ENCODE results near the gene NDUFA5.

NDUFA5 gene

DNA sequence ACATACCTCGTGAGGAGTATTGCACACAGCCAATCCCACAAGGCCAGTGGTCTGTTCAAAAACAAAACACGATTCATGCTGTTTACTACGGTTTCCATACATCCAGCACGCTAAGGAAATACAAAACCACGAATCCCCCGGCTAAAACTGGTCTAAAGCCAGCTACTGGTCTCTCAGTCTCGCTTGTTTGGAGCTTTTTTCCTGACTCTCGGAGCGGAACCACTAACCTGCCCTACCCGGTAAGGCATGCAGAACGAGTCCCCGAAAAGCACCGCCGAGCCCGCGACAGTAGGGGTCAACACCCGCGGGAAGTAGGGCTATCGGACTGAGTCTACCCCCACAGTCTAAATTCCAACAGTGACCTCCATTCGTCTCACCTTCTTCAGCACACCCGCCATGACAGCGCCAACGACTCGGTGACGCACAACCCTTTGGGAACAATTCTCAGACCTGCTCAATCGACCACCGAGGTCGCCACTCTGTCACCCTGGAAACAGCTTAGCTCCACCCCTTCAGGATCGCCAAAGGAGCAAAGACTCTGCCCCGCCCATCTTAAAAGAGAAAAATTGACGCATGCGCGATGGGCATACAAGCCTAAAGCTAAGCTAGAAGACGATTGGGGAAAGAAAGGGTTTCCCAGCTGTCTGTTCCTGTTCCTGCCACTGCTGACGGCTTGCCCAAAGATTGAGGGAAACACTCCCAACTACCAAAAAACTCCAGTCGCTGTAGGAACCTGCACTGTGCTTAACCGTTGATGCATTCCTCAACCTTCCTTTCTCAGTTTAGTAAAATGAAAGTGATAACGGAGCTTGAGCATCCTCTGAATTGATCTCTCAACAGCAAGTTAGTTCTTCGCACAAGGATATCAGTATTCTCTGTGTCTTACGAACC, at the start of gene NDUFA5:
Gene NDUFA5 (minus strand): TSS at position 421 of the 891 bp plus-strand sequence. CDS start 23 bp downstream, at position 398.
- peak; percentile 99 for DNase-seq (ENCODE audit: low spot score)

DNA sequence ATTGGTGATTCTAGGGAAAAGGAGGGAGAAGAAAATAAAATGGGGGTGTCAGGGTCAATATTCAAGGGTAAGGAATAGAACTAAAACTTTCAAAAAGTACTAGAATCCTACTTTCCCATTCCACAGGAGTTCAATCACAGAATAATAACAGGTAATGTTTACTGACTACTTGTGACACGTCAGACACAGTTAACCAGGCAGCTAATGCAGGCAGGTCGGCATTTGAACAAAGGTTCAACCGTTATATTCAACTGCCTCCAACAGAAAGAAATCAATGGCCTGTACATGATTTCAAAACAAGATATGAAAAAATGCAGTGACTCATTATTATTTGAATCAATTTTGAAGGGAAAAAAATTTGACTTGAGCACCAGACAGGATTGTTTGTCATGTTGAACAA, 47.1 kb upstream of the NDUFA5 start:
- DNase-seq (ENCODE audit: low spot score), result no peak

DNA sequence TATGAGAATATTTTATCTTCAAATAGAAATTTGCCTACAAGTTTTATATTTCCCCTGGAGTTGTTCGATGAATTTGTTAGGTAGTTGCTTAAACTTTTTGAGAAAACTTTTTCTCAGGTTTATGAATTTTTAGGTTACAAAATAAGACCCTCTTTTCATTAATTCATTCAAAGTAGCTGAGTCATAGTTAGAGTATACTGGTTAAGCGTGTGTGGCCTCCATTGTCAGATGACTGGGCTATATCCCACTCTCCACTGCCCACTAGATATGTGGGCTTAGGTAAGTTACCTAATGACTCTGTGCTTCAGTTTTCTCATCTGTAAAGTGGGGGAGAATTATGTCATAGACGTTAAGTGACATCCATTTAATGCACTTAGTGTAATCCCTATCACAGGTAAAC, 45.0 kb upstream of the NDUFA5 start:
- DNase-seq (ENCODE audit: low spot score), result no peak

DNA sequence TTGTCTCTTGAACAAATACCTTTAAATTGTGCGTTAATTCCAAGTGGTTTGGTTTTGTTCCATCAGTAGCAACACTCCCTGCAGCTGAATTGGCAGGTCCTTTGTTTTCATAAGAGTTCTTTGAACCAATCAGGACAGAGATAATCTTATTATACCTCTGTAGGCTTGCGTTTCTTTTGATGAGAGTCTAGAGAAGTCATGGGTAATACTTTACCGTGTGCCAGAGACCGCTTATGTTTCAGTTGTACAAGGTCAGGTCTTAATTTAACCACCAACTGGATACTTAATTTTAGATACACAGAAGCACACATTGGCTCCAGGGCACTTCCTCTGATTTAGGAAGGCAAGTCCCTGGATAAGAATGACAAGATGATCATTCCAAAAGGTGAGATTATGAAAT, 43.9 kb upstream of the NDUFA5 start, which contains the start of gene ASB15:
Gene ASB15 (plus strand): TSS at position 292 of the 400 bp plus-strand sequence. CDS start 12,682 bp downstream, outside the sequence.
- no peak for DNase-seq (ENCODE audit: low spot score)

DNA sequence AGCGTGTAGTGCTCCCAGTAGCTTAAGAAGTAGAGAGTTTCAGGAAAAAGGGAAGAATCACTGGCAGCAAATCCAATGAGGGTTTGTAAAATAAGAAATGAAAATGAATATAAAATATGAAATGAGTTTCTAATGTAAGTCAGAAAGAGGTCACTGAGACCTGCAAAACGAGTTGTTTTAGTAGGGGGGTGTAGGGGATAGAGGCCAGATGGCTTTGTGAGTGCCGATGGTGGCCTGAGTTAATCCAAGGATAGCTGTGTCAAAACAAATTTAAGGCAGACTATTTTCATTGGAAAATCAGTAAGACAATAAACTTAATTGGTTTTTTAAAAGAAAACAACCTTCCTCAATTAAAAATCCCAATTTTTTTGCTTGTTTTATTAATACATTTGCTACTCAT, 43.3 kb upstream of the NDUFA5 start:
- DNase-seq (ENCODE audit: low spot score), result no peak

DNA sequence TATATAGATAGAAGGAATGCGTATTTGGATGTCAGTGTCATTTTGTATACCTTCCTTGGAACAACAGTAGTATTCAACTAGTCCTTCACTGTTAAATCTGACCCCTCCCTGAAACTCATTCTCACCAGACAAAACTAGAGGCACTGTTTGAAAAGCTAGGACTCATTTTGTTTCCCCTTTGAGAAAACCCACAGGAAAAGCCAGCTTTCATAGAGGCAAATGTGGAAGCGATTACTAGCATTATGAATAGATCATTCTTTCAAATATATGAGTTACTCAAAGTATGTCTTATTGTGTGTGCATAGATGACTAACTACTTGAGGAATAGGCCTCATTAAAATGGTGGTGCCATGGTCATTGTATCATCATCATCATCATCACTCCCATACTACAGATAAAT, 42.1 kb upstream of the NDUFA5 start:
- no peak for DNase-seq (ENCODE audit: low spot score)

DNA sequence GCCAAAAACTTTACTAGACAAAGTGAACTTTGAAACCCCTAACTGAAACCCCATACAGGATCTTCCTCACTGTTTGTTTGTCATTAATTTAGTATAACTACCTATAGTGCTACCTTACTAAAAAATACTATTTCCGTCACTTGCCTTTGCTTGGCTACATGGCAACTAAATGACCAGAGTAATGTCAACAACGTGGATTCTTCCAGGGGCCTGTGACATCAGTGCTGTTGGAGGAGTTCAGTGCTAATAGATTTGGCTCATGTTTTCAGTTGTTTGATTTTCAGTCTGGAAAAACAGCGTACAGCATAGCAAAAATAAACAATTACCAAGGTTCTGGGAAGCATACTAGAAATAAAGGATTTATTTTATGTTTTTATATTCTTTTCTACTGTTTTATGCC, 41.0 kb upstream of the NDUFA5 start:
- no peak for DNase-seq (ENCODE audit: low spot score)

DNA sequence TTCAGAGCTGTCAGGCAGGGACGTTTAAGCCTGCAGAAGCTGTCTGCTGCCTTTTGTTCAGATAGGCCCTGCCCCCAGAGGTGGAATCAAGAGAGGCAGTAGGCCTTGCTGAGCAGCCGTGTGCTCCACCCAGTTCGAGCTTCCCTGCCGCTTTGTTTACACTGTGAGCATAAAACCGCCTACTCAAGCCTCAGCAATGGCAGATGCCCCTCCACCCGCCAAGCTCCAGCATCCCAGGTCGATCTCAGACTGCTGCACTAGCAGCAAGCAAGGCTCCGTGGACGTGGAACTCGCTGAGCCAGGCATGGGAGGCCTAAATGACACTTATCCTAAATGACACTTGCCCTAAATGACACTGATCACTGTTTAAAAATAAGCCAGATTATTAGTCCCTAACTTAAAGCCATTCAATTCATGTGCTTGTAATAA, 37.2 kb upstream of the NDUFA5 start:
- DNase-seq (ENCODE audit: low spot score), result no peak

DNA sequence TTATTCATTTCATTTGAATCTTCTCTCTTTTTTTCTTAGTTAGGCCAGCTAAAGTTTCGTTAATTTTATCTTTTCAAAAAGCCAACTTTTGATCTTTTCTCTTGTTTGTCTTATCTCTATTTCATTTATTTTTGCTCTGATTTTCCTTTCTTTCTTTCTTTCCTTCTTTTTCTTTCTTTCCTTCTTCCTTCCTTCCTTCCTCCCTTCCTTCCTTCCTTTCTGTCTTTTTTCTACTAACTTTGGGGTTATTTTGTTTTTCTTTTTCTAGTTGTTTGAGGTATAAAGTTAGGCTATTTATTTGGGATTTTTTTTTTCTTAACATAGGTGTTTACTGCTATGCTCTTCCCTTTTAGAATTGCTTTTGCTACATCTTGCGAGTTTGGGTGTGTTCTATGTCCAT, 30.8 kb upstream of the NDUFA5 start:
- no peak for DNase-seq (ENCODE audit: low spot score)

DNA sequence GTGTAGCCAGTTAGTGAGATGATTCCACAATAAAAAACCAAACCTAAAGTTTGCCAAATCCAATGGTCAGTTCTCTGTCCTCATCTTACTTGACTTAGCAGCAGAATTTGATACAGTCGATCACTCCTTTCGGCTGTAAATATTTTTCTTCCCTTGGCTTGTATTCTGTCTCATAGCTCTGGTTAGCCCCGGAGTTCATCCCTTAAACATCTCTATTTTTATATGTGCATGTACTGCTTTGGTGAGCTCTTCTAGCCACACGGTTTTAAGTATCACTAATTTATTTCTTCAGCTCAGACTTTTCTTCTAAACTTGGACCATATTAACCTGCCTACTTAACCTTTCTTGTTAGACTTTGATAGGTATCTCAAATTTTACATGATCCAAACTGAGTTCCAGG, 26.2 kb upstream of the NDUFA5 start:
- DNase-seq (ENCODE audit: low spot score), result no peak

DNA sequence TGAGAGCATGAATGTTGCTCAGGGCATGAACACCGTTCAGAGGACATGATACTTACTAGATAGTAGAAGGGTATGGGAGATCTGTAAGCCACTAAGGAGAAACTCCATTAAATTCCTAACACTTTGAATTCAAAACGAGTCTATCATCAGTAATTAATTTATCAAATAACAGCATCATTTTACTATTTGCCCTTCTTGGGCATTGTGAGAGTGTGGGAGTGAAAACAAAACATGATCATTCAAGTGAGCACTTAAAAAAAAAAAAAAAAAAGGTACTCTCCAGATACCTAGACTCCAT, 23.5 kb upstream of the NDUFA5 start:
- no peak for DNase-seq (ENCODE audit: low spot score)

DNA sequence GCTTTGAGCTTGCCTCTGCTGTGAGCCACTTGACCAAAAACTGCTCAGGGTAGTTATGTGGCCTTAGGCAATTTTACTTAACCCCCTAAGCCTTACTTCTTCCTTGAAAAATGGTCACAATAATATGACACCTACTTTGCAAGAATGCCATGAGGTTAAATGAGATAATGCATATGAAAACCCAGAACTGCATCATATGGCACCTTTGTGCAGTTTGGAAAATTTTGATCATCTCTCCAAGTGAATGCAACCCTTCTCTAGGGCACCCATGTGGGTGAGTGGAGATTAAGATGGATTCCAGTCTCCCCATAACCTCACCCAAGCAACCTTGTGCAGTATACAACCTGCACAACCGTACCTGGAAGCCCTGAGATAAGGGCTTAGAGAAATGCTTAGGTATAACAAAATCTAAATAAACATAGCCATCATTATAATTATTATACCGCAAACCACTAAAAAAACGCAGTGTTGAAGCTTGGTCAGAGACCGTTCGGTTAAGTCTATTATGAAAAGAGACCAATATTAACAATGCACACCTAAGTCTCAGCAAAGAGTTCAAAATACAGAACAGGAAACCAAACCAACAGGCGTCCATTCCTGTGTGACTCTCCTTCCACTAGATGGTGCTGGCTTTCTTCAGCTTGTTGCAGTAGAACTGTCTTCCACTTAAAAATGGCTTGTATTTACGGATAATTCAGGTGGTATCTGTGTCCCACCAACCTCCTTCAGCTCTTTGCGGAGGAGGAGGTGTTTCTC, 23.0 kb upstream of the NDUFA5 start:
- DNase-seq (ENCODE audit: low spot score), result no peak

DNA sequence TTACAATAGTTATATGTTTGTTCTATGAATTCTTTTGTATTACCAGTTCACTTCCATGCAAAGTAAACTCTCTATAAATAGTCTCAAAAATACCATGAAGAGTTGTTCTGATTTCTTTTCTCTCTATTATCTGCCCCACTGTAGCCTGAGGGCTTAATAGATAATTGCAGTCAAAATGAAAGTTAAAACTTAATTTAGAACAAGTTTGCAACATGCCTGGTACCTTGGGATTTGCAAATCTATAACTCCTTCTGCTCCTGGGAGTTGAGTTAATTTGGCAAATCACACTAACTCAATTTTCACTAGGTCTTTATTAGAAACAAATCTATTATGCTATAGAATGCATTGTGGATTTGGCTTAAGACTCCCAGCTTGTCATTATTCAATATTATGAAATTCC, 21.8 kb upstream of the NDUFA5 start:
- no peak for DNase-seq (ENCODE audit: low spot score)

DNA sequence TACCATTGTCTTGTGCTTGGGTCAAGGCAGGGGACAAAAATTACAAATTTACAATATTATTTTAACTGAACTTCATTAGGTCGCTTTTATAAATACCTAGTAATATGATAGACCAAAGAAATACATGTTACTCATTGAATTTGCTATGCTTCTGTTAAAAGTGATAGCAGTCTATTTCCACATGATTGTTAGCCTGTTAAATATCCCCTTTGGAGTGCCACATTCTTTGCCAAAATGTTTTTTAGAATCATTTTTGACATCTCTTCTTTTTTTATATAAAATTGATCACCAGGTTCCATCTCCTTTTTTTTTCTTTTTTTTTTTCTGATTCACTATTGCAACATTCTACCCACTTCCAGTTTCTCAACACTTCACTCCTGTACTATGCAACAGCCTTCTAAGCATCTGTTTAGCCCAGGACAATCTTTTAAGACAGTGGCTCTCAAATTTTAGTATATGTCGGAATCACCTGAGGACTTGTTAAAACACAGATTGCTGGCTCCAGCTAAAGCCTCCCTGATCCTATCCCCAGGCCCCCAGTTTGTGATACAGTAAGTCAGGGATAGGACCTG, 16.4 kb upstream of the NDUFA5 start:
- DNase-seq (ENCODE audit: low spot score), result no peak

DNA sequence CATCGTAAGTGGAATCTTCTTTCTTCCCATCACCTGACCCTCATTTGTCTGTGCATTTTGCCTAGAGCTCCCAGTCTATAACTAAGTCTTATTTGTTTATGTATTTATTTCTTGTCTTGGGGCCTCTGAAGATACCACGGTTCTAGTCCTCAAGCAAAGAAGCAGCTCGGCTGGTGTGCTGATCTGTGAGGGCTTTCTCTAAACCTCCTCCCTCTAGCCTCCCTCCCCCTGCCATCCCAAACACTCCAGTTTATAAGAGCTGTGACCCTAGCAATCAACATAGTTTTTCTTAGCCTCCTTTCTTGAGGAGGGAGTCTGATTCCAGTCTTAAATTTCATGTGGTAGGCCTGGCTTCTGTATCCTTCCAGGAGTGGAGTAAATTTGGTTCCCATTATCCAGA, 15.7 kb upstream of the NDUFA5 start:
- DNase-seq (ENCODE audit: low spot score), result no peak

DNA sequence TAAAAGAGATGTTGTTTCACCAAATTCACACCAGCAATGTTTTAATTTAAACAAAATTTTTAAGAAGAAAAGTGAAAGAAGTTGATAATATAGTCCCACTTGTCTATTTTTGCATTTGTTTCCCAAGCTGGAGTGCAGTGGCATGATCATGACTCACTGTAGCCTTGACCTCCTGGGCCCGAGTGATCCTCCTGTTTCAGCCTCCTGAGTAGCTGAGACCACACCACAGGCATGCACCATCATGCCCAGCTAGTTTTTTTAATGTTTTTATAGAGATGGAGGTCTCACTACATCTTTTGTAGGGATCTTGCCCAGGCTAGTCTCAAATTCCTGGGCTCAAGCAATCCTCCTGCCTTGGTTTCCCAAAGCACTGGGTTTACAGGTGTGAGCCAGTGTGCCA, 14.1 kb upstream of the NDUFA5 start:
- DNase-seq (ENCODE audit: low spot score), result no peak

DNA sequence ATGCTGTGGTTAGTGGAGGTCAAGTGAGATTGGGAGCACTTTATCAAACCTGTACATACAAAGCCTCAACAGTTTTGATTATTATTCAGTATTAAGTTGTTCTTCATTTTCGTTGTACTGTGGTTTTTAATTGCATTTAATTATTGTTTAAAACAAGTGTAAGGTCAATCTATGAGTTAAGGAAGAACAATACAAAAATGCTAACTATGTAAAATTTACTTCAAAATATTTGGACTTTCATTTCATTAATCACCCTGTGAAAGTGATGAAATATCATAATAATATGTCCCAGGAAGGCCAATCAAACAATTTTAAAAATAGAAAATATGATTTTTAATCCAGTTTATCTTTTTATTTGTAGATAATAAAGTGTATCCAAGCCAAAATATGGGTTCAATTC, 13.6 kb upstream of the NDUFA5 start:
- DNase-seq (ENCODE audit: low spot score), result no peak

DNA sequence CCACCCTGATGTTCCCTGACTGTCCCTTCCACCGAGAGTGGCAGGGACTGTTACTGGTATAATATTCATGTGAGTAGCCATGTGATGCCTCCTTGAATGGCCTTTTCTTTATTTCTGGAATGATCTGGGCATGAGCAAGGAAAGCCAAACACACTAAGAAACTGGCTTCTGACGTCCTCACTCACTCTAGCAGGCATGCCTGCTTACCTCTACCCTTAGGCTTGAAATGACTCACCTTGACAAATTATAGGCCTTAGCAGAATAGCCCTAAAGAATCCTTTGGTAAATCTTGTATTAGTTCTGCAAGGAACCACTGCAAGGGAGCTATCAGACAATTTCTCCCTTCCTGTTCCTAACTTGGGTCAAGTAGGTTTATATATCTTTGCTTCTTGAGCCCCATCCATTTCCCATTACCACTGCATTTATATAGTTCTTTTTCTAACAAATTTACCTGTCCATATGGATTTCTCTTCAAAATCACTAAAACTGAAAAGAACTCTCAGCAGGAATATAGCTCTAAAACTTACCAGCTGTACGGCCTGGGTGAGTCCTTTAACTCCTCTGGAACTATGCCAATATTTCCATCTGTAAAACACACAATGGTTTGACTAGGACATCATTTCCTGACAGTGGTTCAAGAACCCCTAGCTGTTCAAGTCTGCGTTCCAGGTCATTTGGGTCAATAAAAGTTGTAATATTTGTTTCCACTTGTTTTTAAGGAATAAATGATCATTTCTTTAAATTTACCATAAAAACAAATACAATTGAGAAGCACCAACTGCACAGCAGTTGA, 13.0 kb upstream of the NDUFA5 start:
- no peak for DNase-seq (ENCODE audit: low spot score)

DNA sequence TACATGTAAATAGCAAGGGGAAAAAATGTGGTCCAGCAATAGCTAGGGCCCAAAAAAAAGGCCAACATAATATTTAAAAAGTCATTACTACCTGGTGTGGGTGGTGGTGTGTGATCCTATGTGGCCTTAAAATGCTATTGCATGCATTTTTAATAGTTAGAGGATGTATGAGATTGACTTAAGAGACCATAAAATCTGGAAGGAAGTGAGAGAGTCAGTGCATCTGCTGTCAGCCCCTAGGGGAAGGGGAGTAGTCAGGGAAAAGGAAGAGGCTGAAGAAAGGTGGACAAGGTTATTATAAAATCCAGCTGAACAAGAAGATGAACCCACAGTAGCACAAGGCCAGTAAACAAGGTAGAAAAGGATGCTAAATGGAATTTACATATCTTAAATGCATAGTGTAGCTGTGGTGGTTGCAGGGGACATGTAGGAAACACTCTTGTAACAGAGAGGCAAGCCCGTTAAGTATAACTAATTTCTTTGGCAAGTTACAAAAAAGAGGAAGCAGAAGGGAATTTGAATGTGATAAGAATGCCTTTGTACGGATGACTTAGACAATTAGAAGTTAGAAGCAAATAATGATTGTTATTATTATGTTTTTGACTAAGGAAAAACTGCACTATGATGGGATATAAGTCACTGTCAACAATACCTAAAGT, 11.9 kb upstream of the NDUFA5 start:
- DNase-seq (ENCODE audit: low spot score), result no peak

DNA sequence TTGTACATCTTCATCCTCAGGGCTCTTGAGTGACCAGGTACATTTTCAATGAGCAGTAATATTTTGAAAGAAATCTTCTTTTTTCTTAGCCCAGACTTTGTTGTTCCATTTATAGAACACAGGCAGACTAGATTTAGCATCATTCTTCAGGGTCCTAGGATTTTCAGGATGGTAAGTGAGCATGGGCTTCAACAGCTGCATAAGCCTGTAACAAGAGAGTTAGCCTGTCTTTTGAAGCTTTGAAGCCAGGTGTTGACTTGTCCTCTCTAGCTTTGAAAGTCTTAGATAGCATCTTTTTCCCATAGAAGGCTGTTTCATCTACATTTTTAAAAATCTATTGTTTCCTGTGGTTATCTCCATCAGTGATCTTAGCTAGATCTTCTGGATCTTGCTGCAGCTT, 4.5 kb upstream of the NDUFA5 start:
- no peak for DNase-seq (ENCODE audit: low spot score)

DNA sequence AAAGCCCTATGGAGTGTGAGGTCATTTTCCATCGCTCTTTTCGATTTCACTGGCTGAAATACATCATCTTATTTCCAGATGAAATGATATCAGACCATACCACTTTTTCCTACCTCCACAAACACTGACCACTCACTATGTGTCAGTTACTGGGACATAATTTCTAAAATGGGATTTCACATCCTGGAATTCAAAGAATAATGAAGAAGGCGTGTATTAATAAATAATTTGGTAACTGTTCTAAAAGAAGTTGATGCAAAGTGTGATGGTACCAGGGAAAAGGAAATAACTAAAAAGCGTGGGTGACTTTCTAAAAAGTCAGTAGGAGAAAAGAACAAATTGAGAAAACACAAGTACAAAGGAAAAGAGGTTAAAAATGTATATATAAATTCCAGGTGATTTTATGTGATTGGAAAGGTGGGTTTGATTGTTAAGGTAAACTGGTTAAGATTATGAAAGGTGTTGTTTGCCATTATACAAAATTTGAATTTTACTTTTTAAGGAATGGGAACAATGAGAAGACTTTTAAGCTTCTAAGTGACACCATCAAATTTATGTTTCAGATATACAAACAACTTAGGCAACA, 764 bp upstream of the NDUFA5 start:
- no peak for DNase-seq (ENCODE audit: low spot score)
